ENCODE measurements around the gene FADS1.

FADS1 gene

GRCh38 chr11:61844909-61845565 lies 28.2 kb upstream of the FADS1 start:
- no peak for DNase-seq

- no peak for DNase-seq
Observed at GRCh38 chr11:61842528-61842820, 25.7 kb upstream of the FADS1 start.

DNA sequence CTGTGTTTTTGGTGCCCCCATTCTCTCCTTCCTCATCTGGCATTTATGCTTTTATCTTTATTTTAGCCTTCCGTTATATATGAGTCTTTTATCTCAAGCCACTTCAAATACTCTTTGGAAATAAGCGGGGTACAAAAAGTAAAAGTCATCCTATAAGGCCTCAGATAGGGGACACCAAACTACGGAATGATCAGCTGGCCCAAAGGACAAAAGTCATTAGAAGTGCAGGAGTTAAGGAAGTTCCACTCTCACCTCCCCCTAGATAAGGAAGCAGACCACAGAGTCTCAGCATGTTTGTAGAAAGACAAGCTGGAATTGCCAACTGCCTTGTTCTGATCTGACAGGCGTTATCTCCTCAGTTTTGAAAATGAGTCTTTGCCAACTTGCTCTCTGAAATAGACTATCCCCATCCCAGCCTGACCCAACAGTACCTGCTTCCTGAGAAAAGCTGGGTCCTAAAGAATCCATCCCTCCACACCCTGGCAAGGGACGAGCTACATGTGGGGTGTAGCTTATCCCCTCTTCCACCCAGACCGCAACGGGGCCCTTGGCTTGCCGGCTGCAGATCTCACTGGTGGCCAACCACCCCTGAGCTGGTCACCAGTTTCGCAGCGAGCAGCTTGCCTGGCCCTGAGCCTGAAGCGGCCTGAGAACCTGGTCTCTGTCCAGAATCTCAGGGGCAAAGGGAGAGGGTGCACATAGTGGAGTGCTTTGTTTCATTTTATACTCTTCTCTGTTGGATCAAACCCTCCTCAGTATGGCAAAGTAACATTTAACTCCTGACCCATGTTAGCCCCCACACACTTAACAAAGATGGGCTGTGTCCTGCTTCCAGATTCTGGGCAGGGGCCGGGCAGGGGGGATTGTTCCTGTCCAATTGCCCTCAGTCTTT lies 25.1 kb upstream of the FADS1 start:
- DNase-seq = no peak

DNA sequence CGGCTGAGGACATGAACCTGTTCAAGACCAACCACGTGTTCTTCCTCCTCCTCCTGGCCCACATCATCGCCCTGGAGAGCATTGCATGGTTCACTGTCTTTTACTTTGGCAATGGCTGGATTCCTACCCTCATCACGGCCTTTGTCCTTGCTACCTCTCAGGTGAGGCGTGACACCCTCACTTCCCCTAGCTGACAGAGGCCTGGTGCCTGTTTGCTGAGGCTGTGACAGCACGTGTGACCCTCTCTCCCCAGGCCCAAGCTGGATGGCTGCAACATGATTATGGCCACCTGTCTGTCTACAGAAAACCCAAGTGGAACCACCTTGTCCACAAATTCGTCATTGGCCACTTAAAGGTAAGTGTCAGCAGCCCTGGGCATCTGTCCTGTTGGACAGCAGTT lies 23.6 kb upstream of the FADS1 start:
- no peak for DNase-seq

DNA sequence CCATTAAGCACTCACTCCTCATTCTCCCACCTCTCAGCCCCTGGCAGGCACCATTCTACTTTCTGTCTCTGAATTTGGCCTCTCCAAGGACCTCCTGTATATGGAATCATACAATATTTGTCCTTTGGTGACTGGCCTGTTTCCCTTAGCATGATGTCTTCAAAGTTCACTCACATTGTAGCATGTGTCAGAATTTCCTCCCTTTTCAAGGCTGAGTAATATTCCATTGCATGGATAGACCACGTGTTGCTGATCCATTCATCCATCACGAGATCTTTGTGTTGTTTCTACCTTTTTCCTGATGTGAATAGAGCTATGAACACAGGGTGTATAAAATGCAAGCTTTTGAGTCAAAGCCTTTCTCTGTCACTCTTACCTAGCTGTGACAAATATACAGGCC lies 22.9 kb upstream of the FADS1 start:
- DNase-seq = no peak

DNA sequence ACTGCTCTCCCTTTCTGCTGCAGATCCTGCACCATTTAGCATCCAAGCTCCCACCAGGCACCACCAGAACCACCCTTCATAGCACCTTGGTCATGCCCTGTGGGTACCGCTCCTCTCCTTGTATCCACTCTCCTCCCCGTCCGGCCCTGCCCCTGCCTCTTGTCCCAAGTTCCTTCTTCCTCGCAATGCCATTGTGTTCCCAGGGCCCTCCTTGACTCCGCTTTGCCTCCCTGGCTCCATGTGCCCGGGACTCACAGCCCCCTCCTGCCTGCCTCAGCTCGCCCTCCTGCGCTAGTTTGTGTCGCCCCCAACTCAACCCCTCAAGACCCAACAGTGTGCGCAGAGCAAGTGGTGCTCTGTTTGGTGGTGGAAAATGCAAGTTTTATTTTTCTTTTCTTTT lies 22.1 kb upstream of the FADS1 start:
- DNase-seq = no peak

DNA sequence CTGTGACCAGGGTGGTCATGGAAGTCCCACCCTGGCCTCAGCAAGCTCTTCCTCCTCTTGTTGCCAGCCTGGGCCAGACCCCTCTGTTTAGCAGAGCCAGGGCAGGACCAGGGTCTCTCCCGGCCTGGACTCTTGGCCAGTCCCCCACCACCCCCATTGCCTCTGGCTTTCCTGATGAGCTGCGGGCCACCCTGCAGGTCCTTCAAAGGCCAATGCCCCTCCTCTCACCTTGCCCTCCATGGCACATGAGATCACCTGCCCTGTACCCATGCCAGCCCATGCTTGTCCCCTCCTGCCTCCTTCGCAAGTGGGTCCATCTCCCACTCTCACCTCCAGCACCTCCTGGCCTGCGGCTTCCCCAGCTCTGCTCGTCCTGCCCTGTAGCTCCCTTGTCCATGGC lies 21.7 kb upstream of the FADS1 start:
- DNase-seq = no peak

DNA sequence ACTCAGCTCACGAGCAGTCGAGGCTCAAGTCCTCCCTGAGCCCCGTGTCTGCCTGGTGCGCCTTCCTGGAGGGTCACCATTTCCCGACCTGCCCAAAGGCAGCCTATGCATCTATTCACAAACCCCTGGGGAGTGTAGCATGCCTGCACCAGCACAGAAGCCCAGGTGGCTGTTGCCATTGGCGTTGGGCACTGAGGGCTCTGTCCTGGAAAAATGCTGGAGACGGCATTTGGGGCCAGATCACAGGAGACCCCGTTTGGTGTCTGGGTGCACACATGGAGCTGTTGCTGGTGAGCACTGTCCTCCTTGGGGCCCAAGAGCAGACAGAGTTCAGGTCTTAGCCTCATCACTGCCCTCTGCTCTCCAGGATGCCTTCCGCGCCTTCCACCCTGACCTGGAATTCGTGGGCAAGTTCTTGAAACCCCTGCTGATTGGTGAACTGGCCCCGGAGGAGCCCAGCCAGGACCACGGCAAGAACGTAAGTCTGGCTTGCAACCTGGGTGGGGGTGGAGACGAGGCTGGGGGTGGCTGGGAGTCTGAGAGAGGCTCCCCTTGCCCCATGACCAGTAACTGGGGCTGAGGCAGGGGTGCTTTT lies 20.7 kb upstream of the FADS1 start:
- DNase-seq = no peak

GRCh38 chr11:61836193-61836592 lies 19.4 kb upstream of the FADS1 start:
- DNase-seq = no peak

DNA sequence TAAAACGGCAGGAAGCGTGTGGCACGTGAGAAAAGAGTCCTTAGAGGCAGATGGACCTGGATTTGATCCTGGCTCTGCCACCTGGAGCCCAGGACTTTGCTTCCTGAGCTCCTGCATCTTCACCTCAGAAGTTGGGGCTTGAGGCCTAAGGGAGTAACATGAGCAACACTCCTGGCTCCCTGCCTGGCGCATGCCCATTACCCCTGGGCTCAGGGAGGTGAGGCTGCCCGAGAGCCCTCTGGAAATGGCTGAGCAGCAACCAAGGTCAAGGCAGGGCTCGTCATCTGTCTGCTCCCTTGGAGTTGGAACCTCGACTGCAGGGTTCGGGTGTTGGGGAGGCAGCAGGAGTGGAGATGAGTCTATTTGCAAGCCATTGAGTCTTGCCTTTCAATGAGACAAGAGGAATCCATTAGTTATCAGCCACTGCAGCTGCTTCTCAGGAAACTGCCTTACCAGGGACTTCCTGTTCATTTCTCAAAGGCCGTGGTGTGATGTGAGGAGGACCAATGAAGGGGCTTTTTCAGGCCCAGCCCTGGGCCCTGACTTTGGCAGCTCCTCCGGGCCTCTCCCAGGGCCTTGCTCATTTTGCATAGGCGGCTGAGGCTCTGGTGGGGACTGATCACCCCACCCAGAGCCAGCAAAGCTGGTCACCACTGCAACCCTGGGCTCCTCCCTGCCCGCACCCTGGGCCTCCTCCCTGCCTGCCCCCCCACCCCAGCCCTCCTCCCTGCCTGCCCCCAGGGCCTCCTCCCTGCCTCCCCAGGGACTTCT lies 17.7 kb upstream of the FADS1 start:
- peak; percentile 98 for DNase-seq

DNA sequence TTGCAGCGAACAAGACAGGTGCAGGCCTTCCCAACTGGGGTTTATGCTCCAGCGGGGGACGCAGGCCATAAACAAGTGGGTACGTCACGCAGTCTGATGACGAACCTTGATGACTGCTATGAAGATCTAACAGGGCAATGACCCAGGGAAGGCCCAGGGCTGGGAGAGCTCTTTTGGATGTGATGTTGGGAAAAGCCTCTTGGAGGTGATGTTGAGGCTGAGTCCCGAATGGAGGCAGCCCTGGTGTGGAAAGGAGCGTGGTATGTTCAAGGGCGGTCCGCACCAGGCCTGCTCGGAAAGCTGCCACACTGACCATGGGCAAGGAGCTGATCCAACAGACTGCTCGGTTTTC lies 17.1 kb upstream of the FADS1 start:
- DNase-seq = no peak

DNA sequence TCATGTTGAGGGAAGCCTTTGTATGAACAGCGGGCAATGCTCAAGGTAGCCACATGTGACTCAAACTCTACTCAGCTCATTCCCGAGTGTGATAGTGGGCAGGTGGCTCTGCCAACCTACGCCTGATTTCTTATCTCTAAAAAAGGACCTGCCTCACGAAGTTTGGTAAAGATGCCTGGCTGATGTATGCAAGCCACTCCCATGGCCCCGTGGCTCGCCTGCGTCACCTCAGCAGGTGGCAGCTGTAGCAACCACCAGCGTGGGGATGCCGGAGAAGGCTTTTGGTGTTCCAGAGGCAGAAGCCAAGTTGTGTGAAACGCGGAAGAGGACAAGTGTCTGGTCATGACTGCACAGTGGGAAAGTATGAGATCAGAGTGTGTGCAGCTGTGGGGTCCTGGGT lies 16.7 kb upstream of the FADS1 start:
- no peak for DNase-seq

DNA sequence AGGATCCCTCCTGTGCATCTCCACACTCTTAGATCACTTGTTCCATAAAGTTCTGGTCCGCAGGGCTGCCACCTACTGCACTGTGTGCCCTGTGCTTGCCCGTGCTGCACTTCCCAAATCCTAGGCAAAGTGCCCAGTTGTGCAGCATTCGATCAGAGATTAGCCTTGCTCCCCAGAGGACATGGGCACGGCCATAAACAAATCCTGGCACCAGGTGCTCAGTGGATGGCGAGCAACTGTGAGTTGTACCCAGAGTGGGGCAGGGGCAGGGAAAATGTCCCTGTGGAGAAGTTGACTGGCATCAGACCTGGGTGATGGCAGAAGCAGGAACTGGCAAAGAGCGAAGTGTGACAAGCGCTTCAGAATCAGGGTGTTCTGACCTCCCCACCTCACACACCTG lies 16.0 kb upstream of the FADS1 start:
- DNase-seq = no peak

- no peak for DNase-seq
Observed at GRCh38 chr11:61832207-61832606, 15.4 kb upstream of the FADS1 start.

DNA sequence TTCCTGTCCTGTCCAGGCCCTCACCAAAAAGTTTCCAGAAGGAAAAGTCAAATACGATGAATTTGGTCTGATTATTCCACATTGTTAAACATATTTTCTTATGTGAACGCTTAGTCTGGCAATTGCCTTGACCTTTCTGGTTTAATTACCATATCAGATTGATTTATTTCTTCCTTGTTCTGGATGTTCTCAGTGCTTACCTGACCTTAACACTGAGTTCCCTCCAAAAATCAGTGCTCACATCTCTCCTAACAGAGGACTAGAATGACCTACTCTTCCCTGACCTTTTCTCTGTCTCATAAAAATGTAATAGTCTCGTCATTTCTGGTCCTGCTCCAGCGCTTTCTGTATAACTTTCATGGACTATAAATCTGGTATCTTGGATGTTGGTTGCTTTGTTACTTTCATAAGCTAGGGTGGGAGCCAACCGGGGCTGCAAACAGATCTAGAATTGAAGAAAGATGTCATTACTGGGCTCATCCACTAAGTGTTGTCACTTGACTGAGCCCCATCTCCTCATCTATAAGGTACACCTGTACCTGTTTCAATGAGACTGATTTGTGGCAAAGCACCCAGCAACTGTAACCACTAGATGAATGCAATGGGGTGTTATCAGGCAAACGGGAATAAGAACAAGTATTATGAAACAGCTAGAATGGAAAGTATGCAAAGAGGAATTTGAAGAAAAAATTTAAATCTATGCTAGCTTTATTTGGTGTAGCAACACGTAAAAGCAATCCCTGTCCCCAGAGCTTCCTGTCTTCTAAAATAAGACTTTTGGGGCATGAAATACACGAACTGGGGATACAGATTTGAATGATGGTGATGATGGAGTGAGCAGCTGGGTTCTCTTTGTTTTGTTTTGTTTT lies 13.7 kb upstream of the FADS1 start:
- DNase-seq = no peak

- DNase-seq = no peak
Observed at GRCh38 chr11:61829806-61830205, 13.0 kb upstream of the FADS1 start.

- peak; percentile 33 to 40 for DNase-seq
Observed at GRCh38 chr11:61828629-61829407, 12.0 kb upstream of the FADS1 start.

DNA sequence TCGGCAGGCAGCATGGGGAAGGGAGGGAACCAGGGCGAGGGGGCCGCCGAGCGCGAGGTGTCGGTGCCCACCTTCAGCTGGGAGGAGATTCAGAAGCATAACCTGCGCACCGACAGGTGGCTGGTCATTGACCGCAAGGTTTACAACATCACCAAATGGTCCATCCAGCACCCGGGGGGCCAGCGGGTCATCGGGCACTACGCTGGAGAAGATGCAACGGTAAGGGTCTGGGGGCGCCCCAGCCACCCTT lies 11.5 kb upstream of the FADS1 start:
- DNase-seq = no peak

- peak; percentile 88 to 92 for DNase-seq
Observed at GRCh38 chr11:61827571-61828378, 11.0 kb upstream of the FADS1 start, which contains the start of gene FADS2. Gene FADS2, plus strand, starts transcription at chr11:61828300. Its CDS starts 91 bp downstream, at chr11:61828391.

GRCh38 chr11:61826930-61827570 lies 10.2 kb upstream of the FADS1 start:
- peak; percentile 58 to 67 for DNase-seq

DNA sequence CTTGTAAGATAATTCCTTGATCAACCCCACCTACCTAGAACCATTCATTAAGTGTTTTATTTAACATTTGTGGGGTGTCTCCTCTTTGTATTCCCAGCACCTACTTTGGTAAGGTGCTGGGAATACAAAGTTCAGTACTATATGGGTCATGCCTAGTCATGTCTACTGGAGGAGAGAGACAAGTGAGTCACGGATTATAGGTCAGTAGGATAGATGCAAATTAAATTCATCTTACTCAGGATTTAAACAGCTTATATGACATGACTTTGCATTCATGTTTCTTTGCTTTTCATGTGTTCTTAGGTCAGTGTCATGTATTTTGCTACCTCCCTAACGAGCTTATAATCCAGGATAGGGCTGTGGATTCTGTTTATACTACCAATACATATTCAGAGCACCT lies 3.4 kb upstream of the FADS1 start:
- DNase-seq = no peak
